Progenitor cell of endocrine pancreas (in vitro differentiated cells): ENCODE measurements around the gene DNAJA4. TPM values are rescaled to one million over a fixed set of nuclear protein-coding genes. Genes with fewer than 3 reads are reported as not detected.

ENCODE experiments used
- DNase-seq: peaks from one replicate; pipeline ENCODE4 v3.0.0; 2021; ENCODE audit warnings: low spot score; ENCODE audit not compliant: unreplicated experiment
- H3K27ac Mint-ChIP-seq: 2 replicates; pipeline ENCODE4 v1.8.0; 2021; ENCODE audit warnings: mild to moderate bottlenecking, moderate library complexity, mixed read lengths
- H3K27me3 Mint-ChIP-seq: 2 replicates; pipeline ENCODE4 v1.8.0; 2021; ENCODE audit warnings: mixed read lengths
- H3K36me3 Mint-ChIP-seq: 2 replicates; pipeline ENCODE4 v1.8.0; 2022; ENCODE audit warnings: mixed read lengths; ENCODE audit not compliant: insufficient read depth
- H3K4me1 Mint-ChIP-seq: 2 replicates; pipeline ENCODE4 v1.8.0; 2021; ENCODE audit warnings: low read depth, mixed read lengths
- H3K4me3 Mint-ChIP-seq: 2 replicates; pipeline ENCODE4 v1.8.0; 2021; ENCODE audit warnings: low read depth, mild to moderate bottlenecking, moderate library complexity, mixed read lengths
- H3K9me3 Mint-ChIP-seq: 2 replicates; pipeline ENCODE4 v1.8.0; 2021; ENCODE audit warnings: low read depth, mixed read lengths
- CTCF ChIP-seq: fragments of 200-600 bp; sonication (generic); IDR thresholded peaks from one replicate; pipeline ENCODE4 v1.5.0; 2021; ENCODE audit warnings: antibody characterized with exemption, mild to moderate bottlenecking; ENCODE audit not compliant: unreplicated experiment
- total RNA-seq: library from RNA; stranded (reverse); gene quantifications from 2 replicates; pipeline ENCODE4 v1.2.1, GENCODE V29; 2021

The DNAJA4 gene
- total RNA-seq, 1 donor from 2014 or later: 4.8 TPM

GRCh38 chr15:78321786-78322185 lies 57.4 kb downstream of the DNAJA4 start:
- Mint-ChIP-seq H3K27me3 (peaks cover 37% of the 10 kb centered on the region), H3K9me3 (no peaks in the 10 kb centered on the region), H3K4me3 (no peak overlapping the region), H3K27ac (no peak overlapping the region), H3K36me3 (no peaks in the 10 kb centered on the region), H3K4me1 (peaks cover 18% of the 10 kb centered on the region)
- DNase-seq: no peak
- TF ChIP-seq CTCF: no peak

- no peaks in the 10 kb centered on the region for H3K9me3 Mint-ChIP-seq
- H3K27me3 Mint-ChIP-seq: peaks cover 40% of the 10 kb centered on the region
- H3K4me1 Mint-ChIP-seq: peaks cover 17% of the 10 kb centered on the region
- DNase-seq: no peak
- no peak for TF ChIP-seq CTCF
- H3K4me3 Mint-ChIP-seq: no peak overlapping the region
- H3K36me3 Mint-ChIP-seq: no peaks in the 10 kb centered on the region
- H3K27ac Mint-ChIP-seq: no peak overlapping the region
Observed at GRCh38 chr15:78322243-78322642, 57.9 kb downstream of the DNAJA4 start.

- peak overlapping the region; percentile 59 for H3K27ac Mint-ChIP-seq
- no peaks in the 10 kb centered on the region for H3K9me3 Mint-ChIP-seq
- peaks cover 43% of the 10 kb centered on the region for H3K27me3 Mint-ChIP-seq
- no peak for DNase-seq
- no peak overlapping the region for H3K4me3 Mint-ChIP-seq
- H3K4me1 Mint-ChIP-seq: peaks cover 17% of the 10 kb centered on the region
- TF ChIP-seq CTCF: no peak
- H3K36me3 Mint-ChIP-seq: no peaks in the 10 kb centered on the region
Observed at GRCh38 chr15:78322724-78323521, 58.6 kb downstream of the DNAJA4 start.

GRCh38 chr15:78323693-78324092 lies 59.3 kb downstream of the DNAJA4 start:
- no peaks in the 10 kb centered on the region for H3K36me3 Mint-ChIP-seq

GRCh38 chr15:78324144-78324543 lies 59.8 kb downstream of the DNAJA4 start:
- Mint-ChIP-seq H3K27me3 (peaks cover 47% of the 10 kb centered on the region), H3K4me3 (no peak overlapping the region), H3K36me3 (no peaks in the 10 kb centered on the region), H3K27ac (no peak overlapping the region), H3K9me3 (no peaks in the 10 kb centered on the region), H3K4me1 (peaks cover 17% of the 10 kb centered on the region)
- TF ChIP-seq CTCF: no peak
- no peak for DNase-seq

More at GRCh38 chr15:78323693-78324092, 59.3 kb downstream of the DNAJA4 start:
- Mint-ChIP-seq H3K9me3 (no peaks in the 10 kb centered on the region), H3K27me3 (peaks cover 48% of the 10 kb centered on the region), H3K27ac (no peak overlapping the region), H3K4me3 (no peak overlapping the region), H3K4me1 (peaks cover 17% of the 10 kb centered on the region)
- DNase-seq: no peak
- TF ChIP-seq CTCF: no peak
